ENCODE data around the gene UBAP2L.

Gene UBAP2L

DNA sequence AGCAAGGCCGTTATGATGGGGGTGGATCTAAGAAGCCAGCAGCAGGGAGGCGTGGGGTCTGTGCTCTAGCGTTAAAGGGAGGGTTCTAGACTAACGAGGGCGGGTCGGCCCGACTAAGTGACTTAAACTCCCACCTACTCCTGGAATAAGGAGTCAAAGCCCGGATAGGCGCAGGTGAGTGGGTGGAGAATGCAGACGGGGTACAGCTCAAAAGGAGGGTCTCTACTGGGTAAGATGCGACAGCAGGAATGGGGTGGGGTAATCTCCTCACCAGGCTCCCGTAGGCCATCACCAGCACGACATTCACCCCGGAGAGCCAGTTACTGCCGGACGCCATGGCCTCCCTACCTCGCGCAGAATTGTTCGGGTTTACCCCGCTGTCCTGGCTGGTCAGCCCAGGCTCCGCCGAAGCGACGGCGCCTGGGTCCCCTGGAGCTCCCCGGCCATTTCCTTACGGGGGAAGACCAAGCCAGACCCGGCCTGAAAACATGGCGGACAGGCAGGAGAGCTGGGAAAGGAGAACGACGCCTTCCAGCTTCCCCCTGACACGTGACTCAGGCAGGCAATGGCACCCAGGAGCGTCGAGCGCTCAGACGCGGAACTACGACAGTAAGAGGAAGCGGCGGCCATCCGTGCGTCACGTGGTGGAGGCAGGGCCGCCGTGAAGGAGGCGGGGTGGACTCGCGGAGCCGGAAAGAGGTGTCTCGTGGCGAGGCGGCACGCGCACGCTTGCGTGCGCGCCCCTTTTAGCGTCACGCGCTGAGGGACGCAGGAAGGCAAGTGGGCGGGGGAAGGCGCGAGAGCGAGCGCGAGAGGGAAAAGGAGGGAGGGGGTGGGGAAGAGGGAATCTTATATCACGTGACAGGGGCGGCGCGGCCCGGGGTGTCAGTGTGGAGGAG lies at the start of gene UBAP2L:
Gene UBAP2L (plus strand): TSS at position 885 of the 899 bp plus-strand sequence. CDS start 4,169 bp downstream, outside the sequence.
- peak within 1 kb of the TSS; percentile 87 to 100 (median 94) for H3K4me2 ChIP-seq
- H4K20me1 ChIP-seq = peaks cover 33 to 76% (median 58%) of the 10 kb centered on the region in 11 experiments; a peak in 21 of 22 replicates
- H3K9me3 ChIP-seq (replicated peaks in 1 of 11) = no peaks in the 10 kb centered on the region
- H3K27me3 ChIP-seq = no peaks in the 10 kb centered on the region
- no peak for TF ChIP-seq Cebpa-rat (IDR thresholded peaks at IDR 0.05)
- H3K4me3 ChIP-seq = peak within 1 kb of the TSS; percentile 71 to 94 (median 84)
- H3K9ac ChIP-seq = peak within 1 kb of the TSS; percentile 91 to 100 (median 96)
- H3K27ac ChIP-seq = peak within 1 kb of the TSS; percentile 94 to 100 (median 97)
- peaks cover 26 to 60% (median 47%) of the 10 kb centered on the region in 10 experiments for H3K4me1 ChIP-seq
- peaks cover 36 to 67% (median 49%) of the 10 kb centered on the region in 11 experiments for H3K36me3 ChIP-seq

- H3K9ac ChIP-seq = peak overlapping the region in 2 of 11 experiments; percentile 25 to 45; a peak in 2 of 22 replicates
- peaks cover 8 to 59% (median 10%) of the 10 kb centered on the region in 10 experiments for H3K4me1 ChIP-seq
- no peak overlapping the region for H3K4me3 ChIP-seq
- H3K4me2 ChIP-seq = peak overlapping the region in 3 of 11 experiments; percentile 10 to 44 (median 27); a peak in 4 of 22 replicates
- 0 out of 22 replicates have a peak, but pooled peaks cover 0 to 4% (median 0%) of the 10 kb centered on the region in 11 experiments for H3K9me3 ChIP-seq (replicated peaks in 1 of 11)
- peaks cover 96 to 100% (median 99%) of the 10 kb centered on the region in 11 experiments for H3K36me3 ChIP-seq
- H4K20me1 ChIP-seq = peaks cover 80 to 100% (median 100%) of the 10 kb centered on the region in 11 experiments
- H3K27ac ChIP-seq = no peak overlapping the region; a peak in 1 of 22 replicates
- no peaks in the 10 kb centered on the region for H3K27me3 ChIP-seq
- TF ChIP-seq Cebpa-rat (IDR thresholded peaks at IDR 0.05) = no peak
Observed at GRCh38 chr1:154171223-154171583, 49.6 kb upstream of the UBAP2L start.

GRCh38 chr1:154171880-154172279 lies 48.9 kb upstream of the UBAP2L start:
- Histone ChIP-seq H3K27me3 (no peaks in the 10 kb centered on the region), H3K27ac (no peak overlapping the region), H3K4me3 (no peak overlapping the region), H3K4me2 (peak overlapping the region in 2 of 11 experiments; percentile 27 to 44; a peak in 3 of 22 replicates), H3K9ac (peak overlapping the region in 1 of 11 experiments; percentile 45; a peak in 1 of 22 replicates), H3K9me3 (replicated peaks in 1 of 11) (no peaks in the 10 kb centered on the region), H3K36me3 (peaks cover 90 to 100% (median 99%) of the 10 kb centered on the region in 11 experiments), H3K4me1 (peaks cover 15 to 66% (median 16%) of the 10 kb centered on the region in 10 experiments), H4K20me1 (peaks cover 84 to 100% (median 100%) of the 10 kb centered on the region in 11 experiments)
- no peak for TF ChIP-seq Cebpa-rat (IDR thresholded peaks at IDR 0.05)

GRCh38 chr1:154174654-154175053 lies 46.1 kb upstream of the UBAP2L start:
- peaks cover 43 to 88% (median 44%) of the 10 kb centered on the region in 10 experiments for H3K4me1 ChIP-seq
- no peaks in the 10 kb centered on the region for H3K9me3 ChIP-seq (replicated peaks in 1 of 11)
- peaks cover 77 to 100% (median 99%) of the 10 kb centered on the region in 11 experiments for H3K36me3 ChIP-seq
- no peak overlapping the region for H3K4me3 ChIP-seq
- H3K27ac ChIP-seq = no peak overlapping the region
- peak overlapping the region in 1 of 11 experiments; percentile 99; a peak in 1 of 22 replicates for H3K4me2 ChIP-seq
- peaks cover 87 to 100% (median 100%) of the 10 kb centered on the region in 11 experiments for H4K20me1 ChIP-seq
- TF ChIP-seq Cebpa-rat (IDR thresholded peaks at IDR 0.05) = no peak
- H3K9ac ChIP-seq = no peak overlapping the region
- no peaks in the 10 kb centered on the region for H3K27me3 ChIP-seq

GRCh38 chr1:154176337-154176736 lies 44.4 kb upstream of the UBAP2L start:
- TF ChIP-seq Cebpa-rat (IDR thresholded peaks at IDR 0.05) = no peak
- H3K36me3 ChIP-seq = peaks cover 61 to 100% (median 97%) of the 10 kb centered on the region in 11 experiments
- H3K4me2 ChIP-seq = peak overlapping the region; percentile 83 to 99 (median 96)
- H3K9ac ChIP-seq = peak overlapping the region in 7 of 11 experiments; percentile 3 to 89 (median 41); a peak in 11 of 22 replicates
- no peaks in the 10 kb centered on the region for H3K9me3 ChIP-seq (replicated peaks in 1 of 11)
- peak overlapping the region in 4 of 11 experiments; percentile 18 to 50 (median 32); a peak in 8 of 22 replicates for H3K27ac ChIP-seq
- H3K4me3 ChIP-seq = peak overlapping the region in 7 of 10 experiments; percentile 2 to 96 (median 29); a peak in 7 of 20 replicates
- peaks cover 58 to 86% (median 61%) of the 10 kb centered on the region in 10 experiments for H3K4me1 ChIP-seq
- peaks cover 99 to 100% (median 100%) of the 10 kb centered on the region in 11 experiments for H4K20me1 ChIP-seq
- H3K27me3 ChIP-seq = no peaks in the 10 kb centered on the region

- peak overlapping the region in 4 of 11 experiments; percentile 60 to 95 (median 88); a peak in 5 of 22 replicates for H3K27ac ChIP-seq
- H4K20me1 ChIP-seq = peaks cover 91 to 99% (median 93%) of the 10 kb centered on the region in 11 experiments
- H3K4me2 ChIP-seq = peak overlapping the region; percentile 83 to 99 (median 96)
- peaks cover 52 to 72% (median 62%) of the 10 kb centered on the region in 10 experiments for H3K4me1 ChIP-seq
- H3K9ac ChIP-seq = peak overlapping the region; percentile 29 to 97 (median 87); a peak in 16 of 22 replicates
- peak overlapping the region in 7 of 10 experiments; percentile 82 to 96 (median 86); a peak in 11 of 20 replicates for H3K4me3 ChIP-seq
- TF ChIP-seq Cebpa-rat (IDR thresholded peaks at IDR 0.05) = no peak
- H3K9me3 ChIP-seq (replicated peaks in 1 of 11) = no peaks in the 10 kb centered on the region
- H3K27me3 ChIP-seq = no peaks in the 10 kb centered on the region
- peaks cover 44 to 88% (median 81%) of the 10 kb centered on the region in 11 experiments for H3K36me3 ChIP-seq
Observed at GRCh38 chr1:154178013-154178412, 42.7 kb upstream of the UBAP2L start.

DNA sequence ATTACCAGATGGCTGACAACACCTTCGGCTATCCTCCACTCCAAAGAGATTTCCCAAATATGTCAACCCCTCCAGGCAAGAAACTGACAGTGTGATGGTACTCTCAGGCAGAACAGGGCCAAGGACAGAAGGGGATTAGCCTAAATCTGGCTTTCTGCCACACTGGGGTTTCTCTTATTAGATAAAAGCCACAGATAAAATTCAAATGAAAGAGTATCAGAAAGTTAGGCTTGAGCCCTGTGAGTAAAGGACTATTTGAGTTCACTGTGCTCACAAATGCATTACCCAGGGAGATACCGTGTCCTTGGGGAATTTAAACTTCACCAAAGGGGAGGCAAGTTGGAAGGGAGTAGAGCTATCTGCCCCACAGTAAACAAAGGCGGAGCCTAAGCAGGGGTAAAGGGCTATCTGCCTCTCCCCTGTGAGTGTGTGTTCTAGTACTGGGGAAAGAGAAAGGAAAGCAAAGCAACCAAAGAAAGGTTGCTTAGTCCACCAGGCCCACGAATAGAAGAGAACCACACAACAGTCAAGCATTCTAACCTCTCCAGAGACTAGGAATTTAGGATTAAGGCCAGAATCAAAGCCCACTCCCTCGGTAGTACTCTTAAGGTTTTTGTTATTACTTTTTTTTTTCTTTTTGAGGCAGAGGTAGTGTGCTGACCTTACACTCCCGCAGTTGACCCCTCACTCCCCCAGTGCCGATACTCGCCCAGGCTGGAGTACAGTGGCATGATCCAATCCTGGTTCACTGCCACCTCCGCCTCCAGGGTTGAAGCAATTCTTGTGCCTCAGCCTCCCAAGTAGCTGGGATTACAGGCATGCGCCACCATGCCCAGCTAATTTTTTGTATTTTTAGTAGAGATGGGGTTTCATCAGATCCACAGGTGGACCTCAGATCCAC lies 41.6 kb upstream of the UBAP2L start:
- H3K9ac ChIP-seq = peak overlapping the region; percentile 34 to 97 (median 87); a peak in 21 of 22 replicates
- H4K20me1 ChIP-seq = peaks cover 80 to 88% (median 82%) of the 10 kb centered on the region in 11 experiments
- no peaks in the 10 kb centered on the region for H3K27me3 ChIP-seq
- H3K27ac ChIP-seq = peak overlapping the region; percentile 2 to 95 (median 60); a peak in 17 of 22 replicates
- TF ChIP-seq Cebpa-rat (IDR thresholded peaks at IDR 0.05) = no peak
- H3K4me3 ChIP-seq = peak overlapping the region; percentile 82 to 96 (median 90); a peak in 19 of 20 replicates
- H3K4me1 ChIP-seq = peaks cover 61 to 78% (median 70%) of the 10 kb centered on the region in 10 experiments
- no peaks in the 10 kb centered on the region for H3K9me3 ChIP-seq (replicated peaks in 1 of 11)
- H3K36me3 ChIP-seq = peaks cover 33 to 77% (median 70%) of the 10 kb centered on the region in 11 experiments
- peak overlapping the region; percentile 83 to 99 (median 96) for H3K4me2 ChIP-seq
